ENCODE data around the gene ZNF516.

The ZNF516 gene

DNA sequence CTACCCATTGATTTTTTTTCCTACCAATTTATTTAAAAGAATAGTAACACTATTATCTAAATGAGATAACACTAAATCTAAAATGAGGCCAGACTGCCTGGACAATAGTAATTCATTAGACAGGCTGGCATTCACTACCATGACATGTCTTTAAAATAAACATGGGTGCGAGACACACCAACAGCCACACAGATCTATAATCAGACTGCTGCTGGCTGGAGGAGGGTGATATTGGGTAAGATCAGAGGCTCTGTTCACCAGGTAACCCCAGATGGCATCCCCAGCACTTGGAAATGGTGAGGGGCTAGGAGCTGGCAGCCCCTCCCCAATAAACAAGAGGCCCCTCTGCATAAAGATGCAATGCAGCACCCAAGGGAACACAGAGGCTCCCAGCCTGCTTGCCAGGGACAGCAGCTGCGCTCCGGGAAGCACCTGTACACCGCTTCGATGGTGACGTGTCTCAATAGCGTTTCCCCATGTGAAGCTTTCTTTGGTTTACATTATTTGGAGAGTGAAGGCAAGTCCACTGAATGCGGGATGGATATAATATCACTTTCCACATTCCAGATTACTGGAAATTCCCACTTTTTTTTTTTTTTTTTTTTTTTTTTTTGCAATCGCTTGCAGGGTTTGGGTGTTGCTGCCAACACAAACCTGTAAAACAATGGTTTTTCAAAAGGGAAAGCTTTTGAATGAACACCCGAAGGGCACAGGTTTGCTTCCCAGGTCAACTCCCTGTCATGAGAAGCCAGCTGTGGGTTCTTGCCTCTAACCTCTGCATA, 159.0 kb downstream of the ZNF516 start (continued):
- TF ChIP-seq, protein P1, sequence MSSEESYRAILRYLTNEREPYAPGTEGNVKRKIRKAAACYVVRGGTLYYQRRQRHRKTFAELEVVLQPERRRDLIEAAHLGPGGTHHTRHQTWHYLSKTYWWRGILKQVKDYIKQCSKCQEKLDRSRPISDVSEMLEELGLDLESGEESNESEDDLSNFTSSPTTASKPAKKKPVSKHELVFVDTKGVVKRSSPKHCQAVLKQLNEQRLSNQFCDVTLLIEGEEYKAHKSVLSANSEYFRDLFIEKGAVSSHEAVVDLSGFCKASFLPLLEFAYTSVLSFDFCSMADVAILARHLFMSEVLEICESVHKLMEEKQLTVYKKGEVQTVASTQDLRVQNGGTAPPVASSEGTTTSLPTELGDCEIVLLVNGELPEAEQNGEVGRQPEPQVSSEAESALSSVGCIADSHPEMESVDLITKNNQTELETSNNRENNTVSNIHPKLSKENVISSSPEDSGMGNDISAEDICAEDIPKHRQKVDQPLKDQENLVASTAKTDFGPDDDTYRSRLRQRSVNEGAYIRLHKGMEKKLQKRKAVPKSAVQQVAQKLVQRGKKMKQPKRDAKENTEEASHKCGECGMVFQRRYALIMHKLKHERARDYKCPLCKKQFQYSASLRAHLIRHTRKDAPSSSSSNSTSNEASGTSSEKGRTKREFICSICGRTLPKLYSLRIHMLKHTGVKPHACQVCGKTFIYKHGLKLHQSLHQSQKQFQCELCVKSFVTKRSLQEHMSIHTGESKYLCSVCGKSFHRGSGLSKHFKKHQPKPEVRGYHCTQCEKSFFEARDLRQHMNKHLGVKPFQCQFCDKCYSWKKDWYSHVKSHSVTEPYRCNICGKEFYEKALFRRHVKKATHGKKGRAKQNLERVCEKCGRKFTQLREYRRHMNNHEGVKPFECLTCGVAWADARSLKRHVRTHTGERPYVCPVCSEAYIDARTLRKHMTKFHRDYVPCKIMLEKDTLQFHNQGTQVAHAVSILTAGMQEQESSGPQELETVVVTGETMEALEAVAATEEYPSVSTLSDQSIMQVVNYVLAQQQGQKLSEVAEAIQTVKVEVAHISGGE (tag by site-specific recombination; conservative IDR thresholded peaks at IDR 0.05; ENCODE audit: low read depth), result no peak

DNA sequence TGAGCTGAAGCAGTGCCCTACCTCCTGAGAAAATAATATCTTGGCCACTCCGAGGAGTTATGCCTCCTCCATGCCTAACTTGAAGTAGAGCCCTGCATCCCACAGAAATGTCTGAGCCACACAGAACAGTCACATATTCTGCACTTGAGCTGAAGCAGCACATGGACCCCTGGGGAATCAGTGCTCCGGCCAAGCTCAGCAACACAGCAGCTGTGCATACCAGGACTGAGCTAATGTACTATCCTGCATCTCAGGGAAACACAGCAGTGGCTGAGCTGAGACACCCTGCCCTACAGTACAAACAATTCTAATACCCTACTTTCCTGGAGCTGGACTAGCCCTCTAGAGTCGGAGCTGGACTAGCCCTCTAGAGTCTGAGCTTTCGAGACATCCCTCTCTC, 166.9 kb downstream of the ZNF516 start:
- no peak overlapping the region for H3K4me3 ChIP-seq (ENCODE audit: low read depth, low read length)
- H3K36me3 ChIP-seq (ENCODE audit: control insufficient read depth in 2 of 2, insufficient read depth in 1 of 2, low read length in 2 of 2), result no peaks in the 10 kb centered on the region
- ChIA-PET CTCF (no interaction called here), POLR2A (no interaction called here)
- TF ChIP-seq, protein P2, sequence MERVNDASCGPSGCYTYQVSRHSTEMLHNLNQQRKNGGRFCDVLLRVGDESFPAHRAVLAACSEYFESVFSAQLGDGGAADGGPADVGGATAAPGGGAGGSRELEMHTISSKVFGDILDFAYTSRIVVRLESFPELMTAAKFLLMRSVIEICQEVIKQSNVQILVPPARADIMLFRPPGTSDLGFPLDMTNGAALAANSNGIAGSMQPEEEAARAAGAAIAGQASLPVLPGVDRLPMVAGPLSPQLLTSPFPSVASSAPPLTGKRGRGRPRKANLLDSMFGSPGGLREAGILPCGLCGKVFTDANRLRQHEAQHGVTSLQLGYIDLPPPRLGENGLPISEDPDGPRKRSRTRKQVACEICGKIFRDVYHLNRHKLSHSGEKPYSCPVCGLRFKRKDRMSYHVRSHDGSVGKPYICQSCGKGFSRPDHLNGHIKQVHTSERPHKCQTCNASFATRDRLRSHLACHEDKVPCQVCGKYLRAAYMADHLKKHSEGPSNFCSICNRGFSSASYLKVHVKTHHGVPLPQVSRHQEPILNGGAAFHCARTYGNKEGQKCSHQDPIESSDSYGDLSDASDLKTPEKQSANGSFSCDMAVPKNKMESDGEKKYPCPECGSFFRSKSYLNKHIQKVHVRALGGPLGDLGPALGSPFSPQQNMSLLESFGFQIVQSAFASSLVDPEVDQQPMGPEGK (tag by site-specific recombination; IDR thresholded peaks at IDR 0.05), result no peak
- TF ChIP-seq SP2 (tag by site-specific recombination; IDR thresholded peaks at IDR 0.05), result no peak
- H3K9me3 ChIP-seq (ENCODE audit: control insufficient read depth, insufficient read depth, low read depth, low read length), result no peaks in the 10 kb centered on the region
- no peaks in the 10 kb centered on the region for H3K4me1 ChIP-seq (ENCODE audit: control insufficient read depth, insufficient read depth, low read length)
- no peak overlapping the region for H3K27ac ChIP-seq (ENCODE audit: extremely low read depth, low read depth, low read length)

DNA sequence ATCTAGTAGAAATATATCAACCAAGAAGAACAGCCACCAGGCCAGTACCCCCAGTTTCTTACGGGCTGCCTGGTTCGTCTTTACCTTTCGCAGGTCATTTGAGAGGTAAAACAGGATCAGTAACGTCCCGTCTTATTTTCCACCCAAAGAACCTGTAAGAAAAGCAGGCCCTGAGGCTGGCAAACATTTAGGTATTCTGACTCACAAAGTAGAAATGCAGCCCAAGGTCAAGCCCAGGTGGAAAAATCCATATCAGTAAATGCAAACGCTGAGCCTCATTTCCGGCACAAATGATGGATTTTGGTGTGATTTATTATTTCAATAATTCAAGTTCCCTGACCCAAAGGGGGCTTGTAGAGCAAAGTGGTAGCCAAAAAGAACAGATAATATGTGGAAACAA, 171.2 kb downstream of the ZNF516 start:
- CTCF ChIA-PET, result no interaction called here
- Histone ChIP-seq H3K9me3 (ENCODE audit: control insufficient read depth, insufficient read depth, low read depth, low read length) (no peaks in the 10 kb centered on the region), H3K27ac (ENCODE audit: extremely low read depth, low read depth, low read length) (no peak overlapping the region), H3K4me3 (ENCODE audit: low read depth, low read length) (no peak overlapping the region), H3K4me1 (ENCODE audit: control insufficient read depth, insufficient read depth, low read length) (no peaks in the 10 kb centered on the region), H3K36me3 (ENCODE audit: control insufficient read depth in 2 of 2, insufficient read depth in 1 of 2, low read length in 2 of 2) (no peaks in the 10 kb centered on the region)
- POLR2A ChIA-PET, result no interaction called here
- TF ChIP-seq REPIN1 (tag by site-specific recombination; IDR thresholded peaks at IDR 0.05; ENCODE audit: low read depth) (no peak), ZNF404 (tag by site-specific recombination; IDR thresholded peaks at IDR 0.05) (no peak), ZNF501 (tag by site-specific recombination; IDR thresholded peaks at IDR 0.05) (no peak), ZNF623 (tag by site-specific recombination; IDR thresholded peaks at IDR 0.05) (no peak), ZXDB (tag by site-specific recombination; IDR thresholded peaks at IDR 0.05) (no peak)

DNA sequence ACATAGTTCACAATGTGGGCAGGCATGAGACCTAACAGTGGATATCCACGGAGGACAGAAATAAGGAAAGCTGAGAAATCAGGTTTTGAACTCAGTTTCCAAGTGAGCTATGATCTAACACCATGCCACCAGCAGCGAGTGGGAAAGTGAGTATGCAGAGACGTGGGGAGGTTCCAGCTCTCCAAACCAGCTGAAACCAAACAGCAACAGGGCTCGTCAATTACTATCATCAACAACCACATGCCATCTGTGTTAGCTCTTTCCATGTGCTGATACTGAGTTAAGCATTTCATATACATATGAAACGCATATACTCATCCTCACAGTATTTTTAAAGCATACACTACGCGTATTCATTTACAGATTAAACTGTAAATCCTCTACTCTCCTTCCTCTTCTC, 172.4 kb downstream of the ZNF516 start:
- Histone ChIP-seq H3K4me1 (ENCODE audit: control insufficient read depth, insufficient read depth, low read length) (no peaks in the 10 kb centered on the region), H3K27ac (ENCODE audit: extremely low read depth, low read depth, low read length) (no peak overlapping the region), H3K9me3 (ENCODE audit: control insufficient read depth, insufficient read depth, low read depth, low read length) (no peaks in the 10 kb centered on the region), H3K4me3 (ENCODE audit: low read depth, low read length) (no peak overlapping the region), H3K36me3 (ENCODE audit: control insufficient read depth in 2 of 2, insufficient read depth in 1 of 2, low read length in 2 of 2) (no peaks in the 10 kb centered on the region)
- ChIA-PET POLR2A (no interaction called here), CTCF (interaction anchor here (0.6 kb wide), 1 partner anchor 677 kb away, joined by 4 read pairs; no protein-coding TSS in a partner anchor)
- TF ChIP-seq GLIS1 (tag by site-specific recombination; IDR thresholded peaks at IDR 0.05), result no peak
- TF ChIP-seq, protein P3, sequence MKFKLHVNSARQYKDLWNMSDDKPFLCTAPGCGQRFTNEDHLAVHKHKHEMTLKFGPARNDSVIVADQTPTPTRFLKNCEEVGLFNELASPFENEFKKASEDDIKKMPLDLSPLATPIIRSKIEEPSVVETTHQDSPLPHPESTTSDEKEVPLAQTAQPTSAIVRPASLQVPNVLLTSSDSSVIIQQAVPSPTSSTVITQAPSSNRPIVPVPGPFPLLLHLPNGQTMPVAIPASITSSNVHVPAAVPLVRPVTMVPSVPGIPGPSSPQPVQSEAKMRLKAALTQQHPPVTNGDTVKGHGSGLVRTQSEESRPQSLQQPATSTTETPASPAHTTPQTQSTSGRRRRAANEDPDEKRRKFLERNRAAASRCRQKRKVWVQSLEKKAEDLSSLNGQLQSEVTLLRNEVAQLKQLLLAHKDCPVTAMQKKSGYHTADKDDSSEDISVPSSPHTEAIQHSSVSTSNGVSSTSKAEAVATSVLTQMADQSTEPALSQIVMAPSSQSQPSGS (tag by site-specific recombination; IDR thresholded peaks at IDR 0.05; ENCODE audit: low read depth), result no peak
- no peak for TF ChIP-seq SALL2 (tag by site-specific recombination; IDR thresholded peaks at IDR 0.05; ENCODE audit: borderline replicate concordance)
- no peak for TF ChIP-seq RBAK (tag by site-specific recombination; IDR thresholded peaks at IDR 0.05)
- no peak for TF ChIP-seq ZNF433 (tag by site-specific recombination; IDR thresholded peaks at IDR 0.05; ENCODE audit: low read depth)
- TF ChIP-seq, protein P4, sequence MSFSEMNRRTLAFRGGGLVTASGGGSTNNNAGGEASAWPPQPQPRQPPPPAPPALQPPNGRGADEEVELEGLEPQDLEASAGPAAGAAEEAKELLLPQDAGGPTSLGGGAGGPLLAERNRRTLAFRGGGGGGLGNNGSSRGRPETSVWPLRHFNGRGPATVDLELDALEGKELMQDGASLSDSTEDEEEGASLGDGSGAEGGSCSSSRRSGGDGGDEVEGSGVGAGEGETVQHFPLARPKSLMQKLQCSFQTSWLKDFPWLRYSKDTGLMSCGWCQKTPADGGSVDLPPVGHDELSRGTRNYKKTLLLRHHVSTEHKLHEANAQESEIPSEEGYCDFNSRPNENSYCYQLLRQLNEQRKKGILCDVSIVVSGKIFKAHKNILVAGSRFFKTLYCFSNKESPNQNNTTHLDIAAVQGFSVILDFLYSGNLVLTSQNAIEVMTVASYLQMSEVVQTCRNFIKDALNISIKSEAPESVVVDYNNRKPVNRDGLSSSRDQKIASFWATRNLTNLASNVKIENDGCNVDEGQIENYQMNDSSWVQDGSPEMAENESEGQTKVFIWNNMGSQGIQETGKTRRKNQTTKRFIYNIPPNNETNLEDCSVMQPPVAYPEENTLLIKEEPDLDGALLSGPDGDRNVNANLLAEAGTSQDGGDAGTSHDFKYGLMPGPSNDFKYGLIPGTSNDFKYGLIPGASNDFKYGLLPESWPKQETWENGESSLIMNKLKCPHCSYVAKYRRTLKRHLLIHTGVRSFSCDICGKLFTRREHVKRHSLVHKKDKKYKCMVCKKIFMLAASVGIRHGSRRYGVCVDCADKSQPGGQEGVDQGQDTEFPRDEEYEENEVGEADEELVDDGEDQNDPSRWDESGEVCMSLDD (tag by site-specific recombination; IDR thresholded peaks at IDR 0.05), result no peak
- no peak for TF ChIP-seq ZFP37 (tag by site-specific recombination; IDR thresholded peaks at IDR 0.05)

All from HEK293 (cell line).